COLO668 (cell line): Measurements from ENCODE around the gene APOB.
"Not testable (repeated sequence)": the region's sequence is repeated elsewhere in the genome, so short reads cannot be mapped to it uniquely, and the experiment has no call there.

Source experiments
- DNase-seq: peaks from one replicate; lab custom pipeline; 2025; ENCODE audit not compliant: unreplicated experiment; lab: John Stamatoyannopoulos, UW

Gene APOB

GRCh38 chr2:21034156-21034971 lies 9.5 kb downstream of the APOB start:
- no peak for DNase-seq

GRCh38 chr2:21033237-21034155 lies 10.4 kb downstream of the APOB start:
- DNase-seq: no peak

- no peak for DNase-seq
Observed at GRCh38 chr2:21032338-21033236, 11.3 kb downstream of the APOB start.

- DNase-seq: no peak
Observed at GRCh38 chr2:21030983-21031968, 12.6 kb downstream of the APOB start.

- no peak for DNase-seq
Observed at GRCh38 chr2:21029519-21029918, 14.4 kb downstream of the APOB start.

GRCh38 chr2:21028951-21029350 lies 14.9 kb downstream of the APOB start:
- not testable (repeated sequence) for DNase-seq

GRCh38 chr2:21028021-21028947 lies 15.6 kb downstream of the APOB start:
- no peak for DNase-seq

GRCh38 chr2:21026479-21027282 lies 17.2 kb downstream of the APOB start:
- DNase-seq: no peak

- DNase-seq: no peak
Observed at GRCh38 chr2:21025690-21026478, 18.0 kb downstream of the APOB start.

GRCh38 chr2:21024722-21025389 lies 19.0 kb downstream of the APOB start:
- no peak for DNase-seq

GRCh38 chr2:21024198-21024597 lies 19.7 kb downstream of the APOB start:
- DNase-seq: no peak

- no peak for DNase-seq
Observed at GRCh38 chr2:21023419-21024181, 20.3 kb downstream of the APOB start.

GRCh38 chr2:21022792-21023367 lies 21.0 kb downstream of the APOB start:
- no peak for DNase-seq

GRCh38 chr2:21021430-21021829 lies 22.4 kb downstream of the APOB start:
- no peak for DNase-seq

GRCh38 chr2:21020668-21021288 lies 23.1 kb downstream of the APOB start:
- no peak for DNase-seq
